CD4-positive, alpha-beta T cell treated with Interleukin-6 for 4 hours (primary cell): ENCODE measurements around the gene ANKRD60.

Source experiments
- DNase-seq: peaks from one replicate; pipeline ENCODE4 v3.0.0-alpha.2; 2020; ENCODE audit warnings: mixed read lengths

ANKRD60 gene

DNA sequence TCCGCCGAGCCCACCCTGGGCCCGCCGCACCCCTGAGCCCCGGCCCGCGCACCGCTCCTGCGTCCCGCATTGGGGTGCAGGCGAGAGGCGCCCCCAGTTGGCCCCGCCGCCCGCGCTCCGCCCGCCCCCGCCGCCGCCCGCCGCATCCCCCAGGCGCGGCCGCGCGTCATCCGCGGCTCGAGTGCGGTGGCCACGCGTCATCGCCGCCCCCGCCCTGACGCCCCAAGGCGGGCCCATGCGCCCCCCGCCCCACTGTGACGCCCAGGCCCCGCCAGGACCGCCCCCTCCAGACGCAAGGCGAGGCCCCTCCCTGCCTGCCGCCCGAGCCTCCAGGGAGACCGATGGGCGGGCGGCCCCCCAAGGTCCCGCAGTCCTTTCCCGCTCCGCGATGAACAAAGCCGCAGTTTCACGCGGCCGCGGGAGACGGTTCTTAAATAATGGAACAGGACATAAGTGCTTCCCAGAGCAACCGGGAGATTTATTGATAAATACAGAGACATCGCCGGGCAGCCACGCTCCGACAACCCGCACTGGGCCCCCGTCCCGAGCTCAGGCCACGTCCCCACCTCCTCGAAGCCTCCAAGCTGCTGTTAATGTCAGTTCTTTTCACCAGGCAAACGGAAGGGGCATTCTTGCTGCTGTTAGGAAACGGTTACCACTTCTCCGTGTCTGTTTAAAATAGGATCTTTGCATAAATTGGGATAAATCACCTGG, at the start of gene ANKRD60:
Gene ANKRD60 (minus strand): TSS at position 170 of the 714 bp plus-strand sequence. CDS start 0 bp downstream, at position 170.
- DNase-seq, result peak; percentile 20

DNA sequence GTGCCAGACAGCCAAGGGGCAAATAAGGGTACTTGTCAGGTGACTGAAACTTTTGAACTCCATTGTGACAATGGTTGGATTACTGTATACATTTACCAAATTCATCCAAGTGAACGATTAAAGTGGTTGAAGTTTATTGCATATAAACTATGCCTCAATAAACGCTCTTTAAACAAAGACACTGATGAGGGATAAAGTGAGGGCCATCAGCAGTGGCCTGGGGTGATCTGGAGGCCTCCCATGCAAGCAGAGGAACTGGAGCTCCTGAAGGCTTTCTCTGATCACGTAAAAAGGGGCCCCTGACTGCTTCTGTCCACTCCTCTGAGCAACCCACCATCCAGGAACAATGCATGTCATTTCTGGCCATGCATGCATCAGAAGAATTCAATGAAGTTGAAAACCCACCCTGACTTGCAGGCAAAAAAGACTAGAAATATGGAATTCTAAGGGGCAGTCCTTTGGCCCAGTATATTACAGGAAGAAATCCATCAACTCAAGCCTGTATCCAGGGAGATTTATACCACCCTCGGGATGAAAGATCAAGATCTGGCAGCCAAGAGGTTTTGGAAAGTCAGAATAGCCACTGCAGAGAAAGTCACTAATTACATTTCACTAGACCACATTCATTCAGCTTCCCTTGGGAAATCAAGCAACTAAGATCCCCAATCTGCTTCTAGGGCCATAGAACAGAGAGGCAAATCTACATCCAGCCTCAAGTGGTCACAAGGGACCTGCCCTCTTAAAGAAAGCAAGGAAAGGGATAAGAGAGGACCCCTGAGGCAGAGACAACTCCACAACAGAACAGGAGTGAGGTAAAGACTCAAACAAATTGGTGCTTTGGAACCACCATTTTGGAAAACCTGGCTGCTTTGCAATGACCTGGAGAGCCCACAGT, 49.4 kb upstream of the ANKRD60 start:
- DNase-seq, result no peak

DNA sequence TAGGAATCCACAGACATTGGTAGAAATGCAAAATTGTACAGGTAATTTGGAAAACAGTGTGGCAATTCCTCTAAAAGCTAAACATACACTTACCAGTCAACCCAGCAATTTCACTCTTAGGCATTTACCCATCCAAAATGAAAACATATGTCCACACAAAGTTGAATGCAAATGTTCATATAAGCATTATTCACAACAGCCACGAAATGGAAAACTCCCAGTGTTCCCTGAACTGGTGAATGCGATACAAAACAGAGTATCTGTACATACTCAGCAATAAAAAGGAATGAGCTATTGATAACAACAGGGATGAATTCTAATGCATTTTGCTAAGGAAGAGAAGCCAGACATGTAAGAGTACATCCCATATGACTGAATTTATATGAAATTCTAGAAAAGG, 48.7 kb upstream of the ANKRD60 start:
- DNase-seq, result no peak

DNA sequence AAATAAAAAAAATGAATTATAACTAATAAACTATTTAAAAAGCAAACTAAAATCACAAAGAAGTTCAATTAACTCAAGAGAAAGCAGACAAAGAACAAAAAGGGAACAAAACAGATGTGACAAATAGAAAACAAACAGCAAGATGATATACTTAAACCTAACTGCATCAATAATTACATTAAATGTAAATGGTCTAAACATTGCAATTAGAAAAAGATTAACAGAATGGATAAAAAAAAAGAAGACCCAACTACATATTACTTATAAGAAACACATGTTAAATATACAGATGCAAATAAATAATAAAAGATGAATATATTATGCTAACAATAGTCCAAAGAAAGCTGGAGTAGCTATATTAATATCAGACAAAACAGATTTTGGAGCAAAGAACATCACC, 45.9 kb upstream of the ANKRD60 start:
- no peak for DNase-seq

GRCh38 chr20:58271606-58272351, 43.3 kb upstream of the ANKRD60 start:
- no peak for DNase-seq

DNA sequence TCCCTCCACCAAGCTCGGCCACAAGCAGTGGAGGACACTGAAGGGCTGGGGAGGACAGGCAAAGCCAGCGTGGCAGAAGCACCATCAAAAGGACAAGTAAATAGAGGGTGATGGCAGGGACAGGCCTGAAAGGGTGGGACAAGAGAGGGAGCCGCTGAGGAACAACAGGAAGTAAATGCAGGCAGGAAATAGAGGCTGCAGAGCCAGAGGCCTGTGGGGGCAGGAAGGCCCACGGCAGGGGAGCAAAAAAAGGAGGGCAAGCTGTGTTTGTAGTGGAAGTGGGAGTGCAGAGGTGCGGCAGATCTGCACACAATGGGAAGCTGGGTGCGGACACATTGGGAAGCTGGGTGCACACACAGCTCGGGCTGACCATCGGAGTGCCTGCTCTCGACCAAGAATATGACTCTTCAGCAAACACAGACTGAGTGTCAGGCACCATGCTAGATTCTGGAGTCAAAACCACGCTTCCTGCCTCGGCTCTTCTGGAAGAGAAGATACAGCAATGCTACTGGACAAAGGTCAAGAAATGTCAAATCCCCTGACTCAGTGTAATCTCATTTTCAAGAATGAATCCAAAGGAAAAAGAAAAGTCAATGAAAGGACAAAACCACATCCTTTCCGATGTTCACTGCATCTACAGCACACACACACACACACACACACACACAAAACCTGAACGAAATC, 40.6 kb upstream of the ANKRD60 start:
- no peak for DNase-seq

GRCh38 chr20:58268421-58268821, 40.0 kb upstream of the ANKRD60 start:
- no peak for DNase-seq

DNA sequence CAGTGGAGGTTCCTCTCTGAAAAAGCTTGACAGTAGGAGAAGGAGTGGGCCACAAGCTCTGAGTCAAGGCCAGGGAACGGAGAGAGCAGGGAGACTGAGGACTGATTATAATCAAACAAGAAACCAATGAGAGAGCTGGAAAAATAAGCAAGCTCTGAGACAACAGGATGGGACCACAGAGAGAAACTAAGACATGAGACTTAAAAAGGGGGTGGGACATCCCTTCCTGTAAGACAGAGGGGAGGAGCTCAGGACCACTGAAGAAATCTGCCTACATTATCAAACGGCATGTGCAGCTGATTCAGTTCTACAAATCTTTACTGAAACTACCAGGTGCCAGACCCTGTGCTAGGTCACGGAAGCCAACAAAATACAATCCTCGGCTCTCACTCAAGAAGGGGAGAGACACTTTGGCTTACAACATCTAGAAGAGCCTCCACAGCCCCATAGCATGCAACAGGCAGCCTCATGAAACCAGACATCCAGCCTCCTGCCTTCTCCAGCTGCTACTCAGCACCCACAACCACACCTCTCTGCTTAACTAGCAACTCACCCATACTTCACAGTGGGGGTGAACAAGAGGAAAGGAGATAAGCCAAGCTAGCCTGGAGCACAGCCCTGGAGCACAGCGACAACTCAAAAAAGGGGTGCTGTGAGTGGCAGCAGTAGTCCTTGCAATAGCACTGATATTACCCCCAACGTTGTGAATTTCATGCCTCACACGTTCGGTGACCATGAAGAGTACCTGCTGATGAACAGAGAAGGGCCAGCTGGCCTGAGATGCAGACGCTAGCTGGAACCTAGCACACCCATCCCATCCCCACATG, 39.1 kb upstream of the ANKRD60 start:
- DNase-seq, result no peak

DNA sequence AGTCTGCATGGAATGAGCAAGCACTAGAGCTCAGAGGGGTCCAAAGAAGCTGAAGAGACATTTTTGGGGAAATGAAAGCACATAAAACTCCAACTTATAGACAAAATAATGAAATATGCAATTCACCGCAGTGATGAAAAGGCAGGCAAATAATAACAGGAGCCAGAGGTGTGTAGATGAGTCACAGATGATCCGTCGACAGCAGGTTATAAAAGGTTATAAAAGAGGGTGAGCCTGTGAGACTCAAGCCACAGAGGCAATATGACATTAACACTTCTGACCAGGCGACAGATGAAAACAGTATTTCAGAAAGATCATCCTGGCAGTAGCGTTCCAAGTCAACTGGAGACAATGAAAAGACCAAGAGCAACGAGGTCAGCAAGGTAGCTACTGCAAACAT, 35.8 kb upstream of the ANKRD60 start:
- no peak for DNase-seq

- DNase-seq, result no peak
Measured at GRCh38 chr20:58261660-58262059, 33.2 kb upstream of the ANKRD60 start.

- DNase-seq, result no peak
Measured at GRCh38 chr20:58260006-58260405, 31.6 kb upstream of the ANKRD60 start.

DNA sequence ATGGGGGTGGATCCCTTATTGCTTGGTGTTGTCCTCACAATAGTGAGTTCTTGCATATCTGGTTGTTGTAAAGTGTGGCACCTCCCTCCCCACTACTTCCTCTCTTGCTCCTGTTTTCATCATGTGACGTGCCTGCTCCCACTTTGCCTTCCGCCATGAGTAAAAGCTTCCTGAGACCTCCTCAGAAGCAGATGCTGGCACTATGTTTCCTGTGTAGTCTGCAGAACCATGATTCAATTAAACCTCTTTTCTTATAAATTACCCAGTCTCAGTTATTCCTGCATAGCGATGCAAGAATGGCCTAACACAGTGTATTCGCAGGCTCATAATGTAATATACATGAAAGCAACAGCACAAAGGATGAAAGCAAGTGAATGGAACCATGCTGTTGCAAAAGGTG, 28.4 kb upstream of the ANKRD60 start:
- DNase-seq, result no peak

- DNase-seq, result no peak
Measured at GRCh38 chr20:58256307-58256706, 27.9 kb upstream of the ANKRD60 start.

- DNase-seq, result no peak
Measured at GRCh38 chr20:58254890-58255289, 26.4 kb upstream of the ANKRD60 start.

DNA sequence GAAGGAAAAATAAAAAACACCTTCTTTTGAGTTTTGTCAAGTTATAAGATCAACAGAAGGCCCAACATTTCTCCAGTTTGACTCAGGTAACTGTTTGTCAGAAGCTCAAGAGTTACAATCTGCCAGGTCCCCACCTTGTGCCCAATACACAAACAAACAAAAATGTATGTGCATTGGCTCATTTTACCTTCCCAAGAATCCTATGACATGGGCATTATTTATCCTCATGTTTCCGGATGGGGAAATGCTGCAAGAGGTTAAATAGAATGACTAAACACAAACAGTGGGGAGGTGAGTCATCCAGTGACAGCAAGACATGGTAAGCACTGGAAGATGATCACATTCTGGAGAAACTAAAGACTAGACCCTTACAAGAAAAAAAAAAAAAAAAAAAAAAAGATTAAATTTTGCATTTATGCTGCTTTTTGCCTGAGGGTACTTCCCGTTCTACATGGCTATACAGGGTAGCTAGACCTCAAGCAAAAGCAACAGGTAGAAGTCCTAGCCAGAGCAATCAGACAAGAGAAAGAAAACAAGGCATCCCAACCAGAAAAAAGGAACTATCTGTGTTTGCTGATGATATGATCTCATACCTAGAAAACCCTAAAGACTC, 23.6 kb upstream of the ANKRD60 start:
- no peak for DNase-seq

DNA sequence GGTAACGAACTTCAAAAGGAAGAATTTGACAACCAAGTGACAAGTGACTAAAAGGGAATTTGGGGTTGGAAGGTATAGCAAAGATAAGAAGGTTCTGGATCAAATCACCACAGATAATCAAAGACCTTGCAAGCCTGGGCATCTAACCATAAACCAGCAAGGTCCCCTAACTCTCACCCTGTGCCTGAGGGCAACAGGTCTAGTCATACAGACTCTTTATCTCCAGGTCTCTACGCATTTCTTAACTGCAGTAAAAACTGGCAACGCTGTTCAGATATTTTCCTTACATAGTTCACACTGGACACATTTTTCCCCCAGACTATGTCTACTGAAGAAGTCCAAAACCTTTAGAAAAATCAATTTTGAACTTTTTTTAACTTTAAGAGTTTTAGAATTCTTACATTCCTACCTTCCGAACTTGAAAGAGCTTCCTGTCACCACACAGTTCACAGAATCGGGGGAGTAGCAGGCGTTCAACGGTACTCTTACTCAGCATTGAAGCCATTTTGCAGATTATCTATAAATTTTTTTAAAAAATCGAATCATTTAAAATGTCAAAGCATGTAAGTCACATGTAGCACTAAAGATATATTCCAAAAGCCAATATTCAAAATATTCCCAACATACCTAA, 23.0 kb upstream of the ANKRD60 start:
- DNase-seq, result no peak

DNA sequence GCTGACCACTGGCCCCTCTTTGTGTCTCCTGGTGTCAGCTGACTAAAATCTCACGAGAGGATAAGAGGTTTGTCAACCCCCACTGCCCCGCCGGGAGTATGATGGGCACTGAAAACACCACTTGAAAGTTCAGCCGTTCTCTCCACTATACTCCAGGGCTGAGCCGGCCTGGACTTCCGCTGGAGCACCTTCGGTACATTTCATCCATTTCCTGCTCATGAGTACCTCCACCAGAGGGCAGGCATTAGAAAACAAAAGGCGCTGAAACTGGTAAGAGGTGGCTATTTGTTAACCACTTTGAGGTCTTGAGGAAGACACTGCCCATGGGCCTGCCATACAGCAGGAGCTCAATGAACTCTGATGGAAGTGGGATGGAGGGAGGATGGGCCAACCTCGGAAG, 17.9 kb upstream of the ANKRD60 start:
- DNase-seq, result no peak

- no peak for DNase-seq
Measured at GRCh38 chr20:58245931-58246330, 17.5 kb upstream of the ANKRD60 start.

- DNase-seq, result no peak
Measured at GRCh38 chr20:58245181-58245891, 16.9 kb upstream of the ANKRD60 start.

DNA sequence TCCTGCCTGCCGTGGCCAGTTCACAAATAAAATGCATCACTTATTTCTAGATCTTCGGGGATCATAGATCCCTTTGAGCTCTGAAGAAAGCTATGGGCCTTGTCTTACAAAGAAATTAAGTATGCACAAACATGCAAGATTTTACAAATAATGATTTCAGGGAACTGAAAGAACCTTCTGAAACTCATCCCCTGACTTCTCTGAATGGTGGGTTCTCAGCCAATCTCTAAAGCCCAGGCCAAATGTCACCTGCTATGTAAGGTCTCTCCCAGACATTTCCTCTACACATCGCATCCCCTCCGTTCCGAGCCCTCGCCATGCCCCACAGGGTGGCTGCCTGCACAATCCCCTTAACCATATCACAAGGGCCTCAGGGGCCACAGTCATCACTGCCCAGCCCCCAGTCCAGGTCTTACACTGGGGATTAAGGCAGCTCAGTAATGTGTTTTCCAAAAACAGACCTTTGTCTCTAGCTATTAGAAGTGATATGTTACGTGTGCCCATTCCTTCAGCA, 16.1 kb upstream of the ANKRD60 start:
- no peak for DNase-seq
